GM23338 (cell line): Measurements from ENCODE around the gene BPIFA2. TPM values are rescaled to one million over a fixed set of nuclear protein-coding genes. Genes with fewer than 3 reads are reported as not detected.

Experiments
- ATAC-seq: fragments of 200-7000 bp; cut with Tn5 transposase; 3 replicates; pipeline ENCODE4 v1.9.1; 2020
- DNase-seq: peaks from one replicate; pipeline ENCODE4 v3.0.0-alpha.2; 2015; ENCODE audit warnings: low spot score
- H2AFZ ChIP-seq: fragments of 200-600 bp; sonication (generic); 2 replicates; pipeline ENCODE4 v1.8.0; 2016; ENCODE audit warnings: antibody characterized with exemption, mild to moderate bottlenecking, moderate library complexity
- H3F3A ChIP-seq: fragments of 200-600 bp; sonication (generic); replicated peaks from 2 replicates; pipeline ENCODE4 v1.8.0; 2017; ENCODE audit warnings: antibody characterized with exemption, mixed run types, low read depth
- H3K27ac ChIP-seq: fragments of 200-600 bp; sonication (generic); 2 replicates; pipeline ENCODE4 v1.6.1; 2016; ENCODE audit warnings: low read depth
- H3K27me3 ChIP-seq: fragments of 200-600 bp; sonication (generic); 2 replicates; pipeline ENCODE4 v1.8.0; 2016; ENCODE audit warnings: mild to moderate bottlenecking, mixed run types, moderate library complexity; ENCODE audit not compliant: insufficient read depth
- H3K36me3 ChIP-seq: fragments of 200-600 bp; sonication (generic); 2 replicates; pipeline ENCODE4 v1.8.0; 2016; ENCODE audit warnings: mild to moderate bottlenecking; ENCODE audit not compliant: insufficient read depth
- H3K4me1 ChIP-seq: fragments of 200-600 bp; sonication (generic); 2 replicates; pipeline ENCODE4 v1.8.0; 2016; ENCODE audit warnings: mild to moderate bottlenecking, moderate library complexity; ENCODE audit not compliant: insufficient read depth
- H3K4me2 ChIP-seq: fragments of 200-600 bp; sonication (generic); 2 replicates; pipeline ENCODE4 v1.7.1; 2017; ENCODE audit warnings: mixed run types
- H3K4me3 ChIP-seq: fragments of 200-600 bp; sonication (generic); 2 replicates; pipeline ENCODE4 v1.6.1; 2016; ENCODE audit warnings: mixed run types
- H3K79me2 ChIP-seq: fragments of 200-600 bp; sonication (generic); replicated peaks from 2 replicates; pipeline ENCODE4 v1.8.0; 2017; ENCODE audit warnings: mild to moderate bottlenecking; ENCODE audit not compliant: insufficient read depth
- H3K9me2 ChIP-seq: fragments of 200-600 bp; sonication (generic); 2 replicates; pipeline ENCODE4 v1.8.0; 2017; ENCODE audit not compliant: insufficient read depth
- H4K20me1 ChIP-seq: fragments of 200-600 bp; sonication (generic); replicated peaks from 2 replicates; pipeline ENCODE4 v1.8.0; 2017; ENCODE audit warnings: mild to moderate bottlenecking; ENCODE audit not compliant: insufficient read depth
- H3K27ac Mint-ChIP-seq: 2 replicates; pipeline ENCODE4 v1.8.0; 2020; ENCODE audit warnings: inconsistent platforms, mild to moderate bottlenecking, moderate library complexity, mixed read lengths
- H3K27me3 Mint-ChIP-seq: 3 replicates; pipeline ENCODE4 v1.8.0; 2022; ENCODE audit warnings: low read depth, mild to moderate bottlenecking, moderate library complexity, mixed read lengths, inconsistent platforms; ENCODE audit not compliant: insufficient read depth, poor library complexity
- H3K36me3 Mint-ChIP-seq: 3 replicates; pipeline ENCODE4 v1.8.0; 2021; ENCODE audit warnings: low read depth, mild to moderate bottlenecking, inconsistent platforms, moderate library complexity, mixed read lengths
- H3K4me1 Mint-ChIP-seq: 3 replicates; pipeline ENCODE4 v1.8.0; 2020; ENCODE audit warnings: mild to moderate bottlenecking, inconsistent platforms, mixed read lengths
- H3K4me3 Mint-ChIP-seq: 3 replicates; pipeline ENCODE4 v1.8.0; 2021; ENCODE audit warnings: moderate library complexity, mild to moderate bottlenecking, inconsistent platforms, mixed read lengths
- H3K9me3 Mint-ChIP-seq: 3 replicates; pipeline ENCODE4 v1.8.0; 2020; ENCODE audit warnings: moderate library complexity, mild to moderate bottlenecking, inconsistent platforms, mixed read lengths
- CREB1 ChIP-seq: fragments of 250-450 bp; sonication (Bioruptor Pico); IDR thresholded peaks from 2 replicates; pipeline ENCODE4 v1.5.0; 2020; ENCODE audit warnings: low read depth, mild to moderate bottlenecking, moderate library complexity
- ETS1 ChIP-seq: IDR thresholded peaks from 2 replicates; pipeline ENCODE4 v1.6.1; 2016; ENCODE audit warnings: antibody characterized with exemption
- EZH2 ChIP-seq: fragments of 200-600 bp; sonication (generic); IDR thresholded peaks from one replicate; pipeline ENCODE4 v1.8.0; 2017; ENCODE audit warnings: antibody characterized with exemption, mild to moderate bottlenecking, low read depth; ENCODE audit not compliant: unreplicated experiment
- ZNF114 ChIP-seq: fragments of 250-450 bp; sonication (Bioruptor Pico); IDR thresholded peaks from 2 replicates; pipeline ENCODE4 v1.5.0; 2020; ENCODE audit warnings: mild to moderate bottlenecking, moderate library complexity
- ZNF462 ChIP-seq: fragments of 250-450 bp; sonication (Bioruptor Pico); IDR thresholded peaks from 2 replicates; pipeline ENCODE4 v1.5.0; 2020; ENCODE audit warnings: mild to moderate bottlenecking, moderate library complexity
- polyA plus RNA-seq: library from polyadenylated mRNA; unstranded; fragments of >200 nt; fragmentation: Nextera tagmentation; extraction: Ambion mirVana; gene quantifications from 2 replicates; pipeline ENCODE4 v1.2.1, GENCODE V29; 2016
- total RNA-seq: library from RNA; depleted of rRNA; stranded (reverse); fragments of >200 nt; shearing (Covaris generic); gene quantifications from 2 replicates; pipeline ENCODE4 v1.2.3, GENCODE V29; 2014
- TF ChIP-seq, protein P1 (sequence below), 2 experiments: fragments of 200-600 bp in 1 of 2; sonication (generic) in 1 of 2; conservative IDR thresholded peaks; 2 replicates each; pipeline versions ENCODE4 v1.5.1 to v1.6.1; 2016 to 2017; ENCODE audit warnings: antibody characterized with exemption in 2 of 2, low read depth in 2 of 2, mild to moderate bottlenecking in 2 of 2, moderate library complexity in 1 of 2

BPIFA2 gene
- total and polyA plus RNA-seq, 2 experiments from 2014 or later = not detected

DNA sequence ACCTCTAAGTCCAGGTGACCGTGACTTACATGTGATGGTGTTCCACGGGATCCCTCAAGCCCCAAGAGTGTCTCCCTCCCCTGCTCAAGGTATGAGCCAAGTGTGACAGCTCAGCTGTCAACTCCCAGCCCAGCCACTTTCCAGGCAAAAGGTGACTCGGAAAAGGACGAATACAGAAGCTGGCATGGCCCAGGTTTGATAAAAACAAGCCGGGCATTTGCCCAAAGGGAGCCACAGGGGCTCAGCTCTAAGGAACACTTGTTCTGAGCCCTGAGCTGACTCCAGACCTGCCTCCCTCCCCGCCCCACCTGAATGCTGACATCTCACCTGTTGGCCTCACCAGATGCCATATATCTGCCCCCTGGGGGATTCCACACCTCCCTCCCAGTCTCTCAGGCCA, 43.0 kb upstream of the BPIFA2 start (continued):
- TF ChIP-seq ZNF462 (CRISPR knock-in tag) (no peak), ETS1 (no peak), ZNF114 (no peak), EZH2 (no peak), CREB1 (CRISPR knock-in tag) (no peak)
- TF ChIP-seq, protein P1, sequence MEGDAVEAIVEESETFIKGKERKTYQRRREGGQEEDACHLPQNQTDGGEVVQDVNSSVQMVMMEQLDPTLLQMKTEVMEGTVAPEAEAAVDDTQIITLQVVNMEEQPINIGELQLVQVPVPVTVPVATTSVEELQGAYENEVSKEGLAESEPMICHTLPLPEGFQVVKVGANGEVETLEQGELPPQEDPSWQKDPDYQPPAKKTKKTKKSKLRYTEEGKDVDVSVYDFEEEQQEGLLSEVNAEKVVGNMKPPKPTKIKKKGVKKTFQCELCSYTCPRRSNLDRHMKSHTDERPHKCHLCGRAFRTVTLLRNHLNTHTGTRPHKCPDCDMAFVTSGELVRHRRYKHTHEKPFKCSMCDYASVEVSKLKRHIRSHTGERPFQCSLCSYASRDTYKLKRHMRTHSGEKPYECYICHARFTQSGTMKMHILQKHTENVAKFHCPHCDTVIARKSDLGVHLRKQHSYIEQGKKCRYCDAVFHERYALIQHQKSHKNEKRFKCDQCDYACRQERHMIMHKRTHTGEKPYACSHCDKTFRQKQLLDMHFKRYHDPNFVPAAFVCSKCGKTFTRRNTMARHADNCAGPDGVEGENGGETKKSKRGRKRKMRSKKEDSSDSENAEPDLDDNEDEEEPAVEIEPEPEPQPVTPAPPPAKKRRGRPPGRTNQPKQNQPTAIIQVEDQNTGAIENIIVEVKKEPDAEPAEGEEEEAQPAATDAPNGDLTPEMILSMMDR (conservative IDR thresholded peaks at IDR 0.05; ENCODE audit: low read depth in 2 of 2) = no peak

DNA sequence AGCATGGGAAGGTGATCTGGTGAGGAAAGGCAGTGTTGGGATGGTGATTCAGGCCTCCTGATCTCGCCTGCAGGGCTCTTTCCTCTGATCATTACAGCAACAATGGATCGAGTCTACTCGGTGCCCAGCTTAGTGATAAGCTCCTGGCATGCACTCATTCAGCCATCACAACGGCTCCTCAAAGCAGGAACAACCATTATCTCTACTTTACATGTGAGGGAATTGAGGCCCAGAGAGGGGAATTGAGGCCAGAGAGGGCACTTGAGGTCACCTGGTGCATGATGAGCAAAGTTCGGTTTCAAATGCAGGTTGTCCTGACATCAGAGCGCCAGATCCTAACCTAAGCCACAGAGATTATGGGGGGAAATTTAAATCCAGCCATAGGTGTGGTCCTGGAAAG, 42.0 kb upstream of the BPIFA2 start:
- no peak overlapping the region for H3K4me3 Mint-ChIP-seq
- peaks cover 4% of the 10 kb centered on the region; the same call in 2 of the 3 replicates for H3K36me3 Mint-ChIP-seq
- H3F3A ChIP-seq = no peaks in the 10 kb centered on the region
- H3K4me3 ChIP-seq = no peak overlapping the region
- H2AFZ ChIP-seq = no peak overlapping the region
- H3K79me2 ChIP-seq = no peaks in the 10 kb centered on the region
- DNase-seq = no peak
- TF ChIP-seq ETS1 = no peak
- no peaks in the 10 kb centered on the region for H3K27me3 ChIP-seq
- H3K4me1 ChIP-seq = no peaks in the 10 kb centered on the region
- no peak overlapping the region for H3K4me2 ChIP-seq
- H3K4me1 Mint-ChIP-seq = no peaks in the 10 kb centered on the region
- H3K9me3 Mint-ChIP-seq = peaks cover 26% of the 10 kb centered on the region
- no peaks in the 10 kb centered on the region for H4K20me1 ChIP-seq
- no peak for ATAC-seq
- H3K36me3 ChIP-seq = no peaks in the 10 kb centered on the region
- no peaks in the 10 kb centered on the region for H3K27me3 Mint-ChIP-seq
- no peak overlapping the region for H3K27ac Mint-ChIP-seq
- H3K9me2 ChIP-seq = peaks cover 4% of the 10 kb centered on the region; the same call in 1 of the 2 replicates
- no peak overlapping the region for H3K27ac ChIP-seq
